ENCODE data around the gene MYCBP.
"Not testable (repeated sequence)": the region's sequence is repeated elsewhere in the genome, so short reads cannot be mapped to it uniquely, and the experiment has no call there.

MYCBP gene

GRCh38 chr1:38865112-38865715 lies 7.9 kb downstream of the MYCBP start:
- no peak for DNase-seq

- no peak for DNase-seq
Observed at GRCh38 chr1:38860454-38860795, 12.7 kb downstream of the MYCBP start.

GRCh38 chr1:38859561-38860453 lies 13.3 kb downstream of the MYCBP start, which contains the start of gene RRAGC:
RRAGC (minus strand) TSS chr1:38859772; CDS start chr1:38859646, 126 bp downstream.
- DNase-seq = peak; percentile 99

GRCh38 chr1:38858833-38859560 lies 14.2 kb downstream of the MYCBP start:
- DNase-seq = no peak

GRCh38 chr1:38852780-38853179 lies 20.4 kb downstream of the MYCBP start:
- DNase-seq = no peak

- DNase-seq = no peak
Observed at GRCh38 chr1:38848071-38848470, 25.1 kb downstream of the MYCBP start.

GRCh38 chr1:38846210-38846609 lies 26.9 kb downstream of the MYCBP start:
- DNase-seq = no peak

GRCh38 chr1:38845088-38845487 lies 28.1 kb downstream of the MYCBP start:
- DNase-seq = not testable (repeated sequence)

- no peak for DNase-seq
Observed at GRCh38 chr1:38840281-38840680, 32.9 kb downstream of the MYCBP start.

- no peak for DNase-seq
Observed at GRCh38 chr1:38839363-38839762, 33.8 kb downstream of the MYCBP start.

GRCh38 chr1:38836316-38836715 lies 36.8 kb downstream of the MYCBP start:
- not testable (repeated sequence) for DNase-seq

- peak; percentile 96 for DNase-seq
Observed at GRCh38 chr1:38834937-38835827, 38.0 kb downstream of the MYCBP start.

- DNase-seq = no peak
Observed at GRCh38 chr1:38834221-38834782, 38.8 kb downstream of the MYCBP start.

- no peak for DNase-seq
Observed at GRCh38 chr1:38833146-38833545, 40.0 kb downstream of the MYCBP start.

GRCh38 chr1:38832370-38832734 lies 40.8 kb downstream of the MYCBP start:
- DNase-seq = no peak

- DNase-seq = no peak
Observed at GRCh38 chr1:38831731-38832369, 41.3 kb downstream of the MYCBP start.

- no peak for DNase-seq
Observed at GRCh38 chr1:38829368-38829767, 43.8 kb downstream of the MYCBP start.

GRCh38 chr1:38827318-38827717 lies 45.8 kb downstream of the MYCBP start:
- no peak for DNase-seq

GRCh38 chr1:38826886-38827285 lies 46.3 kb downstream of the MYCBP start:
- no peak for DNase-seq

- DNase-seq = peak; percentile 35
Observed at GRCh38 chr1:38826262-38826661, 46.9 kb downstream of the MYCBP start.

- DNase-seq = no peak
Observed at GRCh38 chr1:38820860-38821259, 52.3 kb downstream of the MYCBP start.

- no peak for DNase-seq
Observed at GRCh38 chr1:38819516-38819915, 53.6 kb downstream of the MYCBP start.
